HG03159 (cell line): ENCODE measurements around the gene ACYP2.

ENCODE experiments used
- ATAC-seq: cut with Tn5 transposase; IDR thresholded peaks from one replicate; pipeline ENCODE4 v1.9.1; 2021; ENCODE audit warnings: mild to moderate bottlenecking, moderate library complexity; ENCODE audit not compliant: unreplicated experiment

The ACYP2 gene

GRCh38 chr2:54149638-54150441 lies 34.4 kb downstream of the ACYP2 start:
- ATAC-seq: no peak

DNA sequence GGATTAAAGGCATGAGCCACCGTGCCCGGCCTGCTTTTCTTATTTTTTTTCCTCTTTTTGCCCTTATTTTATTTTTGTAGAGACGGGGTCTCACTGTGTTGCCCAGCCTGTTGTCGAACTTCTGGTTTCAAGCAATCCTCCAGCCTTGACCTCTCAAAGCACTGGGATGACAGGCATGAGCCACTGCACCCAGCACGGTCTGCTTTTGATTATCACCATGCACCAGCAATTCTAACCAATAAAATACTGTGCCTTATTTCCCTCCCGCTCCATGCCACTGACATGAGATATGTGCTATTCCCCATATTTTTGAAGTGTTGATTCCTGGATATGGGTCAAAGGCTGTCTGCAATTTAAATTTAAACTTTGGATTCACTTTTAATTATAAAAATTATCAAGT lies 42.9 kb downstream of the ACYP2 start:
- no peak for ATAC-seq

- ATAC-seq: no peak
These were observed 46.4 kb downstream of the ACYP2 start for GRCh38 chr2:54161660-54162424.

- ATAC-seq: no peak
These were observed 48.7 kb downstream of the ACYP2 start for GRCh38 chr2:54164106-54164505.

- no peak for ATAC-seq
These were observed 50.8 kb downstream of the ACYP2 start for GRCh38 chr2:54166121-54166773.

DNA sequence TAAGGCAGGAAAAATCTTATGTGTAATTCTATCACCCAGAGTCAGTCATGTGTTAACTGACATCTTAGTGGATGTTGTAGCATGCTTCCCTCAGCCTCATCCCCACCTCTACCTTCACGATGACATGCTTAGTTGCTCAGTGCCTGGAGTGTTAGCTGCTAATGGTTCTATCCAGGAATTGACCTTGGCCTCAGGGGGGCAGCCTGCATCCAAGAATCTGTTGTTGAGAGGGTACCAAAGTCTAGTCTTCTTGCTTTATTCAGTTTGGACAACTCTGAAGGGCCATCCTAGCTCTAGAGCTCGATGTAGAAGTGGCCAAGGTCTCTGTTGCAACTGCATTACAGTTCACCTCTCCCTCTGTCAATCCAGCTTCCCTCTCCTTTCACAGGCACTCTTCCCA lies 61.2 kb downstream of the ACYP2 start:
- no peak for ATAC-seq

DNA sequence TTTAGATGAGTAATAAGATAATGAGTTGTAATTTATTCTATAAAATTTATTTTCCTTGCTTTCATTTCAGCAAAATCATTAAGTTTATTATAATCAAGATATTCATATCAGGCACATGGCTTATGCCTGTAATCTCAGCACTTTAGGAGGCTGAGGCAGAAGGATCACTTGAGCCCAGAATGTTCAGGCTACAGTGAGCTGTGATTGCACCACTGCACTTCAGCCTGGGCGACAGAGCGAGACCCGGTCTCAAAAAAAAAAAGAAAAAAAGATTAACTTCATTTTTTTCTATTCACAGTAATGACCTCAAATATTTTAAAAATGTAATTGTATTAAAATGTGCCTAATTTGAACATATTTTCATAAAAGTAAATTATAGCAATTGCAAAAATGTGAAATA lies 67.9 kb downstream of the ACYP2 start:
- no peak for ATAC-seq

DNA sequence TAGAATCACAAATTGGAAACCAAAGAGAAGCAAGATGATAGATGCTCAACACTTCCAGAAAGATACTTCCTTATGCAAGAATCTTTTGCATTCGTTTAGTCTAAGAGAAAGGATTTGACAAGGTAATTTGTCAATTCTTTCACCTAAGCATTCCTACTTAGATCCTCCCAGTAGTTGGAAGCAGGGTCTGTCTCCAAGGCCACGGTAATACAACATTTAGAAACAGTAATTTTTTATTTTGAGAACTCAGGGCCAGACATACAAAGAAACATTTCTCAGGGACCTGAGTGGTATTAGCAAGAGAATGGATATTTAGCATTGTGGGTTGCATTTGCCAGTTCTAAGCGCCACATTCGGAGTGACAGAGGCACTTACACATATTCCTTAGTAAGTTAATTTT lies 68.6 kb downstream of the ACYP2 start:
- ATAC-seq: no peak

DNA sequence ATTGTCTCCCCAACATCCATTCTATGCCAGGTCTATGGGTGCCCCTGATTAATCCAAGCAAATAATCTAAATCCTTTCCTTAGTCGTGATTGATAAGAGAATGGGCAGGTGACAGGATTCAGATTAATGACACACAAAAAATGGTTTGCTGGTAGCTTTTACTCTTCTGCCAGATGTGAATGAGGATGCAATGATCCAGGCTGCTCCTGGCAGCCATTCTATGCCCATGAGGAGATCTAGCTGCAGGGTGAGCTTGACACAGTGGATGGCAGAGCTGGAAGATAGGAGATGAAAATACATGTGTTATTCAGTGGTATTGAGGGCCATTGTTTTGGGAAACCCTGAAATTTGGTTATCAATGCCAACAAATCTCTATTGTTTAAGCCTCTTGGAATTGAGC lies 69.7 kb downstream of the ACYP2 start:
- no peak for ATAC-seq

DNA sequence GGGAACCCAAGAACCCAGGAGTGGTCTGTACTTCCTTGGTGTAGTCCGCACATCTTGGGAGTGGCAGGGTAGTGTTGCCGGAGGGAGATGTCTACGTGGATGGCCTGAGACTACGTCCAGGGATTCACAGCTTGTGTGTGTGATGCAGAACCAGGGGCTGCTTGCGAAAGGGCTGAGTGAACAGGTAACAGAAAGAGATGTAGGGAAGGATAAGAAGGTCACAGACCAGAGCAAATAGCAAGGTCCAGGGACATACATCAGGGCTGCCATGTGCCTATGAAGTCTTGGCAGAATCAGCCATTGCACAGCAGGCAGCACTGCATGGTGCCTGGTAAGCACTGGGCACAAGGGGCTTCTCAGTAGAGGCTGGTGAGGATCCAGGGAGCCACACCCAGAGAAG lies 71.9 kb downstream of the ACYP2 start:
- ATAC-seq: no peak

DNA sequence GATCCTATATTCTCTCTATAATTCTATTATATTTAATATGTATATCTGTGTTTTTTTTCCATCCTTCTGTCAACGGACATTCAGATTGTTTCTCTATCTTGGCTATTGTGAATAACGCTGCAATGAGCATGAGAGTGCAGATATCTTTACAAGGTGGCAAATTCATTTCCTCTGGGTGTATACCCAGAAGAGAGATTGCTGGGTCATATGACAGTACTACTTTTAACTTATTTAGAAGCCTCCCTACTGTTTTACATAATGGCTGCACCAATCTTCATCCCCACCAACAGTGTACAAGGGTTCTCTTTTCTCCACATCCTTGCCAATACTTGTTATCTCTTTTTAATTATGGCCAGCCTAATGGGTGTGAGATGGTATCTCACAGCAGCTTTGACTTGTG lies 74.1 kb downstream of the ACYP2 start:
- no peak for ATAC-seq

DNA sequence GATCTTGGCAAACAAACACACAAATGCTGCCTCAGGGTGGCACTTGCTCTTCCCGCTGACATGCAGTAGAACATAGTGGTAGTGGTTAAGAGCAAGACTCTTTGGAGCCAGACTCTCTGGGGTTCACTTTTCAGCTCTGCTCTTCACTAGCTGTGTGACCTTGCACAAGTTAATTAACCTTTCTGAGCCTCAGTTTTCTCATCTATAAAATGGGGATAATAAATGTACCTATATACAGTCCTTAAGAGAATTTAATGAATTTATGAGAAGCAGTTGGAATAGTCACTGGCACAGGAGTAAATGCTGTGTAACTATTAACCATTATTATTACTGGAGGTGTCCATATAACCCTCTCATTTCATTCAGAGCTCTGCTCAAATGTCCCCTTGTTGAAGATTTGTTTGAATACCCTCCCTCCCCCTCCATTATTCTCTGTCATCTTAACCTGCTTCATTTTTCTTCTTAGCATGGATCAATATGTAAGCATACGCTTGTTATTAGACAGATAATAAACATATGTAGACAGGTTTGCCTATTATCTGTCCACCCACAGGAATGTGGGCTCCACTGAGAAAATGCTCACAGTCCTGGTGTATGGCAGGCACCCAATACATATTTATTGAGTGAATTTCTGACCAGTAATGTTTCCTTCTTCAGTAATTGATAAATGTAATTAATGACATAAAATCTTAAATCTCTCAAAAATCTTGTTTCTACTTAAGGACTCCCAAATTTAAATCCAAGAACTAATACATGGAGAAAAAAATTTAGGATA lies 76.1 kb downstream of the ACYP2 start:
- ATAC-seq: no peak

DNA sequence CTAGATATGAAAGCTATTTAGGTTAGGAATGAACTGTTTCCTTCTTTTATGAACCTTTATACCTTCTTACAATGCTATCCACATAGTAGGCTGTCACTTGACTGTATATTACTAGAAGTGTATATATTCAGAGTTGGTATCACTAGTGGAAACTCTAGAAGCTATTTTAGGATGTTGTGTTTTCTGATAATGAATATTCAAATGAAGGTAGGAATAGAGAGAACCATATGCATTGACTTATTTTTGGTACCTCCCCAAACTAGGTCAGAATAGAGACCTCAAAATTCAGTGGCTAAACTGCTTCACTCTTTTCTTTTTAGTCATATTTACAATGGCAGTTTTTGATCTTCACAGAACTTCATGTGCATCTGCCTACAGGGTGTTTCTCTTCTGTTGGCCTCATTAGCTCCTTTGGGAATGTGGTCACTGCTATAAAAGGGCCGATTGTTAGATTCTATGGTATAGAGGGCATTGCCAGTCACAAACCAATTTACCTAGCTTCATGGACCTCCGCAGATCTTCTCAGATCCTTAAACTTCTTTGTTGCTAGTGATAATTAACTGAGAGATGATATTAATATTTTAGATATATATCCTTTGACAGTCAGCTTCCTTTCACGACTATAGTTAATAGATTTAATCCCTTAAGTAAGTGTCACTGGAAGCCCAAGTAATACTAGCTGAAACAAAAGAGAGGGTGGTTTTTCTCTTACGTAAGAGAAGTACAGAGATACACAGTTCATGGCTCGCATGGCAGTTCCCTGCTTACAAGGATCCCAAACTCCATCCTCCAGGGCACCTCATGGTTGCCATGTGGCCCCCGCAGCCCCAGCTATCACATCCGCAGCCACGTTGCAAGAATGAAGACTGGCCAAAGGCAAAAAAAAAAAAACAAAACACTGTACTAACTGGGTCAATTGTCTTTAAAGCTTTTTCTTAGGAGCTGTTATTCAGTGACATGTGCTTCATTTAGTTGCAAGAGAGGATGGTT lies 79.6 kb downstream of the ACYP2 start:
- ATAC-seq: no peak

- ATAC-seq: no peak
These were observed 81.2 kb downstream of the ACYP2 start for GRCh38 chr2:54196646-54197045.

DNA sequence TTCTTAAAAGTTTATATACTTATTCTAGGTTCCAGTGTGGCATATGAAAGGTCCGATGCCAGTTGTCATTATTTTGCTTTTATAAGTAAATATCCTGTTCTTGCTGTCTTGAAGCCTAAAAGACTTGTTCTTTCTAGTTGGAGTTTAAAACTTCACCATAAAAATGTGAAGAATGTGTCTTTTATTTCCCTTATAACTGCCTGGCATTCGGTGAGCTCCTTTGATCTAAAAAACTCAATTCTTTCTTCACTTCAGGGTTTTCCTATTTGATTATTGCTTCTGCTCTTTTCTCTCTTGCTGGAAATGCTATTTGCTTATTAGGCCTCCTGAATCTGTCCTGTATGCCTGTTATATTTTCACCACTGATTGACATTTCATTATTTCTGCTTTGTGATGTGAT lies 89.1 kb downstream of the ACYP2 start:
- ATAC-seq: no peak

DNA sequence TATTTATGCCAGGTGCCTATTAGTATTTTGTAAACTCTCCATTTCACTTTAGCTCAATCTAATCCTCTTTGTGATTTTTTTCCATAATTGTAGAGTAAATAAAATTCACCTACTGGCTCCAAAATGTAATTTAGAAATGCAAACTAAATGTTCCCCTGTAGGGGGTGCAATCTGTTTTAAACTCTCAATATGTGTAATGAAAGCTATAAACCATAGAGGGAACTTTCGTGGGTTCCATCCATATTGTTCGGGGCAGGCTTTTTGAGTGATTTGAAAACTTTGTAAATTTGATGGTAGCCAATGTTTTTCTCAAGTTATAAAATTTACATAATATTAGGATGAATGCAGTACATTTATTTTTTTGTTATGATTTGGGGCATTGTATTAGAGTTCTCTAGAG lies 91.2 kb downstream of the ACYP2 start:
- peak; percentile 61 for ATAC-seq

DNA sequence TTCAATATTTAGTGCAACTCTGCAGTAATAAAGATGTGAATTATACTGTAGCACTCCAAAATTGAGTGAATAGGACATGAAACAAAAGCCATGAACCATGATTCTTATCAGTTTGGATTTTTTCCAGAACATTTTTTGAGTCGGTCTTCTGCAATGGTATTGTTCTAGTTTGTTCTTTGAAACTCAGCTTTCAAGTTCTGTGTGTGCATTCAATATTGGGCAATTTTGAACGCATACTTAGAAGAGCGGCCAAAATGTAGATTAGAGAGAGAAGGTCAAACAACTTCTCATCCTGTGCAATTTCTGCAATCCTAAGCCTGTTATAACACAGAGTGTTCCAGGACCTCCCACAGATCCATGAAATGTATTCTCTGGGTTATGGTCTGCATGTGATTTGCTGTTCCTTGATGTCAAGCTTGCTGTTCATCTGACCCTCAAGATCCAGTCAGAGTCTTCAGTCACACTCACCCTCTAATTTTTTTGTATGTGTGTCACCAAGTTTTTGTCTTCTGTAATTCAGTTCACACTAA lies 92.3 kb downstream of the ACYP2 start:
- ATAC-seq: no peak

DNA sequence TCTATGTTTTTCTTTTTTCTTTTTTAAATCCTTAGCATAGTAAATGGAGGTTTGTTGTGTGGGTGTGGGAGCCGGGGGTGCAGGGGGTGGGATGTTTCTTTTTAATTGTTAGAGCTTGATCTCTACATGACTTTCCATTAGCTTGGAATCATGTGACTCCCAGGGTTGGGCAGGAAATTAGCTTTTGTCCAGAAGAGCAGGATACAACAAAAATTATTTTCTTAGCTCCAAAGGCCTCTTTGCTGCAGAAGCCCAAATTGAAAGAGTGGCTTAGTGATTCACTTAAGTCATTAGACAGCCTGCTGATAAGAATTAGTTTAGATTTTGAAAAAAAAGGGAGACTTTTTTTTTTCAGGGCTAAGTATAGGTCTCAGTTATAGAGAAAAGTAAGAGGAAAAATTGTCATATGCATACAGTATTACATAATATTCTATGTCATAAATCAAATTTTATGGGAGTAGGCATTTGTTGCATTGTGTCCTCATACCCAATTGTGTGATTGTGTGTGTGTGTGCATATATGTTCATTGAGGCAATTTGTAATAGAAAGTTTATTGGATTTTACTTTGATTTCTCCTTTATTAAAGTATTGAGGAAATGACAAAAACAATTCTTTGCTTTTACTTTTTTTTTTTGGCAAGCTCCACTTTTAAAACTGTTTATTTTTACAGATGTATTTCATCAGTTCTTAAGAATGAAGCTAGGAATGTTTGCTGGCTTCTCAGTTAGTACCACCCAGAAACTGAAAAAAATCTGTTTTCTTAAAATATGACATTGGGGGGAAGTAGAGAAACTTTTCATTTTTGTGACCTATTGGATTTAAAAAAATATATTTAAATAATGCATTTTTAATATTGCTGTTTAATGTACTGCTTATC lies 93.2 kb downstream of the ACYP2 start:
- ATAC-seq: no peak

GRCh38 chr2:54209379-54209778 lies 94.0 kb downstream of the ACYP2 start:
- no peak for ATAC-seq
